ENCODE data around the gene MAPRE2. TPM values are rescaled to one million over a fixed set of nuclear protein-coding genes. Genes with fewer than 3 reads are reported as not detected.
"Not testable (repeated sequence)": the region's sequence is repeated elsewhere in the genome, so short reads cannot be mapped to it uniquely, and the experiment has no call there.

Gene MAPRE2
- total RNA-seq, 1 donor from 2014 or later, result 52.5 TPM

GRCh38 chr18:35097763-35098162, 56.5 kb downstream of the MAPRE2 start:
- DNase-seq, result no peak
- Mint-ChIP-seq H3K27me3 (no peaks in the 10 kb centered on the region), H3K27ac (no peak overlapping the region), H3K9me3 (peaks cover 3% of the 10 kb centered on the region), H3K4me1 (peaks cover 5% of the 10 kb centered on the region), H3K36me3 (ENCODE audit: low read depth) (peaks cover 27% of the 10 kb centered on the region), H3K4me3 (no peak overlapping the region)
- intact Hi-C loops (cut with micrococcal nuclease), result loop anchor here (5.0 kb wide), 1 partner anchor 55 kb away; the partner anchor contains the start of gene MAPRE2

GRCh38 chr18:35099911-35100310, 58.7 kb downstream of the MAPRE2 start:
- Mint-ChIP-seq H3K9me3 (no peaks in the 10 kb centered on the region), H3K36me3 (ENCODE audit: low read depth) (peaks cover 27% of the 10 kb centered on the region), H3K4me3 (no peak overlapping the region), H3K27me3 (no peaks in the 10 kb centered on the region), H3K27ac (no peak overlapping the region), H3K4me1 (peaks cover 5% of the 10 kb centered on the region)
- intact Hi-C loops (cut with micrococcal nuclease), result loop anchor here (5.0 kb wide), 1 partner anchor 58 kb away; the partner anchor contains the start of gene MAPRE2
- DNase-seq, result no peak

GRCh38 chr18:35104391-35105051, 63.3 kb downstream of the MAPRE2 start:
- peaks cover 34% of the 10 kb centered on the region for H3K36me3 Mint-ChIP-seq (ENCODE audit: low read depth)
- H3K4me1 Mint-ChIP-seq, result peaks cover 6% of the 10 kb centered on the region
- no peak overlapping the region for H3K4me3 Mint-ChIP-seq
- peaks cover 4% of the 10 kb centered on the region for H3K9me3 Mint-ChIP-seq
- no peaks in the 10 kb centered on the region for H3K27me3 Mint-ChIP-seq
- no peak overlapping the region for H3K27ac Mint-ChIP-seq
- no peak for DNase-seq
- intact Hi-C loops (cut with micrococcal nuclease), result no loop called here

GRCh38 chr18:35106013-35106844, 65.0 kb downstream of the MAPRE2 start:
- H3K27me3 Mint-ChIP-seq, result no peaks in the 10 kb centered on the region
- H3K4me3 Mint-ChIP-seq, result no peak overlapping the region
- no peak for DNase-seq
- peak overlapping the region; percentile 26 for H3K27ac Mint-ChIP-seq
- intact Hi-C loops (cut with micrococcal nuclease), result no loop called here
- H3K36me3 Mint-ChIP-seq (ENCODE audit: low read depth), result peaks cover 37% of the 10 kb centered on the region
- H3K9me3 Mint-ChIP-seq, result peaks cover 7% of the 10 kb centered on the region
- peaks cover 6% of the 10 kb centered on the region for H3K4me1 Mint-ChIP-seq

GRCh38 chr18:35106845-35107148, 65.6 kb downstream of the MAPRE2 start:
- intact Hi-C loops (cut with micrococcal nuclease), result no loop called here
- Mint-ChIP-seq H3K27me3 (no peaks in the 10 kb centered on the region), H3K4me3 (no peak overlapping the region), H3K4me1 (peaks cover 6% of the 10 kb centered on the region), H3K9me3 (peaks cover 8% of the 10 kb centered on the region), H3K36me3 (ENCODE audit: low read depth) (peaks cover 34% of the 10 kb centered on the region), H3K27ac (peak overlapping the region; percentile 26)
- no peak for DNase-seq

DNA sequence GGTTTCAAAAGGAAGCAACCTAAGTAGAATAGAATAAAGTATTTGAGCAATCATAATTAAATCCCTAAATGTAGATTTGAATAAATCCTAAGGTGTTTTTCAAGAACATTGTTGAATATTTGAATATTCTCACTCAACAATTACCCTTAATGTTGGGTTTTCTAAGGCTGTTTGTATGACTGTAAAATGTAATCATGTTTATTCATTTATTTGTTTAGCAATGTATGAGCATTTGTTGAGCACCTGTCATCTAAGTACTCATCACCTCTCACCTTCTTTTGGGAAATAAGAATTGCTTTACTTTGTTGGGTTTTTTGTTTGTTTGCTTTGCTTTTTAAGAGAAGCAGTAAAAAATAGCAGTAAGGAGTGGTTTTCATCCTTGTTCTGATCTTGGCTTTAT, 66.0 kb downstream of the MAPRE2 start:
- no peaks in the 10 kb centered on the region for H3K27me3 Mint-ChIP-seq
- H3K36me3 Mint-ChIP-seq (ENCODE audit: low read depth), result peaks cover 33% of the 10 kb centered on the region
- DNase-seq, result no peak
- intact Hi-C loops (cut with micrococcal nuclease), result no loop called here
- no peak overlapping the region for H3K27ac Mint-ChIP-seq
- H3K4me3 Mint-ChIP-seq, result no peak overlapping the region
- H3K4me1 Mint-ChIP-seq, result peaks cover 6% of the 10 kb centered on the region
- H3K9me3 Mint-ChIP-seq, result peaks cover 8% of the 10 kb centered on the region

- H3K27ac Mint-ChIP-seq; intact Hi-C loops (cut with micrococcal nuclease); H3K27me3 Mint-ChIP-seq; H3K4me3 Mint-ChIP-seq; H3K4me1 Mint-ChIP-seq; DNase-seq: not testable (repeated sequence)
- Mint-ChIP-seq H3K9me3 (peaks cover 11% of the 10 kb centered on the region), H3K36me3 (ENCODE audit: low read depth) (peaks cover 33% of the 10 kb centered on the region)
Measured at GRCh38 chr18:35108088-35108487, 66.9 kb downstream of the MAPRE2 start.

DNA sequence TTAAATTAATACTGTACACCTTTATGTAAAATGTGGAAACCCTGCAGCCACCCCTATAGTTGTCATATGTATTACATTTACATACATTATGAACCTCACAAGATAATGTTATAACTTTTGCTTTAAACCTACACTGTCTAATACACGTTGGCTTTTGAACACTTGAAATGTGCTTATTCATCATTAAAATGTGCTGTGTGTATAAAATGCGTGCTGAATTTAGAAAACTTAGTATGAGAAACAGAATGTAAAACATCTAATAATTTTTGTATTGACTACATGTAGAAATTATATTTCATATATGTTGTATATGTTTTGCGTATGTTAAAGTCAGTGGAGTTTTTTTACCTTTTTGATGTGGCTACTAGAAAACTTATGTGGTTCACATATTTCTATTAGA, 68.8 kb downstream of the MAPRE2 start:
- Mint-ChIP-seq H3K4me1 (peaks cover 6% of the 10 kb centered on the region), H3K27ac (no peak overlapping the region), H3K4me3 (no peak overlapping the region), H3K36me3 (ENCODE audit: low read depth) (peaks cover 34% of the 10 kb centered on the region), H3K9me3 (peaks cover 11% of the 10 kb centered on the region), H3K27me3 (no peaks in the 10 kb centered on the region)
- no peak for DNase-seq
- intact Hi-C loops (cut with micrococcal nuclease), result no loop called here

DNA sequence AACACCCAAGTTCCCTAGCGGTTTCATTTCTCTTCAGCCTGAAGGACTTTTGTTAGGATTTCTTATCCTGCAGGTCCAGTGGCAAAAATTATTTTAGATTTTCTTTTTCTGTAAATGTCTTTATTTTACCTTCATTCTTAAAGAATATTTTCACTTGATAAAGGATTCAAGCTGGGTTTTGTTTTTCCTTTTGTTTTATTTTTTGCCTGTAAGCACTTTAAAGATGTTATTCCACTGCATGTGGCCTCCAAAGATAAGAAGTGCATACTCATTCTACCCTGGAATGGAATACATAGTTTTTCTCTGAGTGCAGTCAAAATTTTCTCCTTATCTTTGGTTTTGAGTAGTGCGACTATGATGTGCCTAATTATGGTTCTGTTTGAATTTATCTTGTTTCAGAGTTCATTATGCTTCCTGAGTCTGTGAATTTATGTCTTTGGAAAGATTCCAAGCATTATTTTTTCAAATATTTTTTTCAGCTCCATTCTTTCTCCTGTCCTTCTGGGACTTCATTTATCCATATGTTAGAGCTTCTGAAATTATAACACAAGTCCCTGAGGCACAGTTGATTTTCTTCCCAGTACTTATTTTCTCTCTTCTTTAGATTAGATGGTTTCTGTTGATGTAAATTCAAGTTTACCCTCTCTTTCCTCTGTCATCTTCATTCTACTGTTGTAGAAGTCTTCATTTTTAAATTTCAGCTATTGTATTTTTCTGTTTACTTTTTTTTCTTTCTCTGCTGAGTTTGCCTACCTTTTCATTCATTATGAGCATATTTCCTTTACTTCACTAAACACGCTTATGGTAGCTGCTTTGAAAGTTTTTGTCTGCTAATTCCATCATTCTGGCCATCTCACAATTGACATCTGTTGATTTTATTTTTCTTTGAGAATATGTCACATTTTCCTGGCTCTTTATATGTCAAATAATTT, 69.6 kb downstream of the MAPRE2 start:
- intact Hi-C loops (cut with micrococcal nuclease), result no loop called here
- Mint-ChIP-seq H3K4me1 (peaks cover 6% of the 10 kb centered on the region), H3K27ac (no peak overlapping the region), H3K4me3 (no peak overlapping the region), H3K27me3 (no peaks in the 10 kb centered on the region), H3K36me3 (ENCODE audit: low read depth) (peaks cover 35% of the 10 kb centered on the region), H3K9me3 (peaks cover 11% of the 10 kb centered on the region)
- DNase-seq, result no peak

GRCh38 chr18:35112696-35113095, 71.5 kb downstream of the MAPRE2 start:
- peaks cover 1% of the 10 kb centered on the region for H3K4me1 Mint-ChIP-seq
- H3K4me3 Mint-ChIP-seq, result no peak overlapping the region
- DNase-seq, result no peak
- no peaks in the 10 kb centered on the region for H3K27me3 Mint-ChIP-seq
- intact Hi-C loops (cut with micrococcal nuclease), result no loop called here
- peaks cover 33% of the 10 kb centered on the region for H3K36me3 Mint-ChIP-seq (ENCODE audit: low read depth)
- H3K27ac Mint-ChIP-seq, result no peak overlapping the region
- peaks cover 11% of the 10 kb centered on the region for H3K9me3 Mint-ChIP-seq

GRCh38 chr18:35114305-35114704, 73.1 kb downstream of the MAPRE2 start:
- H3K9me3 Mint-ChIP-seq, result peaks cover 7% of the 10 kb centered on the region
- DNase-seq, result no peak
- peaks cover 18% of the 10 kb centered on the region for H3K36me3 Mint-ChIP-seq (ENCODE audit: low read depth)
- intact Hi-C loops (cut with micrococcal nuclease), result no loop called here
- H3K4me1 Mint-ChIP-seq, result peaks cover 2% of the 10 kb centered on the region
- H3K4me3 Mint-ChIP-seq, result no peak overlapping the region
- H3K27me3 Mint-ChIP-seq, result no peaks in the 10 kb centered on the region
- H3K27ac Mint-ChIP-seq, result no peak overlapping the region

GRCh38 chr18:35116784-35117318, 75.6 kb downstream of the MAPRE2 start:
- Mint-ChIP-seq H3K4me1 (peaks cover 7% of the 10 kb centered on the region), H3K4me3 (no peak overlapping the region), H3K9me3 (peaks cover 3% of the 10 kb centered on the region), H3K27me3 (no peaks in the 10 kb centered on the region), H3K36me3 (ENCODE audit: low read depth) (peaks cover 15% of the 10 kb centered on the region), H3K27ac (no peak overlapping the region)
- DNase-seq, result no peak
- intact Hi-C loops (cut with micrococcal nuclease), result no loop called here

- intact Hi-C loops (cut with micrococcal nuclease), result no loop called here
- no peak overlapping the region for H3K27ac Mint-ChIP-seq
- no peak overlapping the region for H3K4me3 Mint-ChIP-seq
Measured at GRCh38 chr18:35117372-35117771, 76.2 kb downstream of the MAPRE2 start.

More at GRCh38 chr18:35117372-35117771, 76.2 kb downstream of the MAPRE2 start:
- Mint-ChIP-seq H3K36me3 (ENCODE audit: low read depth) (peaks cover 11% of the 10 kb centered on the region), H3K4me1 (peaks cover 7% of the 10 kb centered on the region), H3K27me3 (no peaks in the 10 kb centered on the region), H3K9me3 (peaks cover 3% of the 10 kb centered on the region)
- no peak for DNase-seq
